ENCODE results near the gene ZNF22.

DNA sequence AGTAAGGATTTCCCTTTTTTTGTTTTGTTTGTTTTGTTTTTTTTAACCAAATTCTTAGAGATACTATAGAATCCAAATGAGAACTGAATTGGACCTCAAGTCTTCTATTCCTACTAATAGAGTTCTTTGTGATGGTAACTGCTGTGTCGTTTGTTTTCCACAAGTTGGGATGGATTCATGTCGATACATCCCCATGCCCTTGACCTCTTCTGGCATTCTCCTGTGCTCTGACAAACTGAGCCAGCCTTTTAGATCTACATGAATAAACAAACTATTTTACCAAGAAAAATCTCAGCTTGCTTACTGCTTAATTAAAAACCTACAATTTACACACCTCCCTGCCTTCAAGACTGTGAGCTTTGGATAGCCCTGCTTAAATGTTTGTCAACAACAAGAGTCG lies 3.9 kb downstream of the ZNF22 start:
- TF ChIP-seq, protein P1, sequence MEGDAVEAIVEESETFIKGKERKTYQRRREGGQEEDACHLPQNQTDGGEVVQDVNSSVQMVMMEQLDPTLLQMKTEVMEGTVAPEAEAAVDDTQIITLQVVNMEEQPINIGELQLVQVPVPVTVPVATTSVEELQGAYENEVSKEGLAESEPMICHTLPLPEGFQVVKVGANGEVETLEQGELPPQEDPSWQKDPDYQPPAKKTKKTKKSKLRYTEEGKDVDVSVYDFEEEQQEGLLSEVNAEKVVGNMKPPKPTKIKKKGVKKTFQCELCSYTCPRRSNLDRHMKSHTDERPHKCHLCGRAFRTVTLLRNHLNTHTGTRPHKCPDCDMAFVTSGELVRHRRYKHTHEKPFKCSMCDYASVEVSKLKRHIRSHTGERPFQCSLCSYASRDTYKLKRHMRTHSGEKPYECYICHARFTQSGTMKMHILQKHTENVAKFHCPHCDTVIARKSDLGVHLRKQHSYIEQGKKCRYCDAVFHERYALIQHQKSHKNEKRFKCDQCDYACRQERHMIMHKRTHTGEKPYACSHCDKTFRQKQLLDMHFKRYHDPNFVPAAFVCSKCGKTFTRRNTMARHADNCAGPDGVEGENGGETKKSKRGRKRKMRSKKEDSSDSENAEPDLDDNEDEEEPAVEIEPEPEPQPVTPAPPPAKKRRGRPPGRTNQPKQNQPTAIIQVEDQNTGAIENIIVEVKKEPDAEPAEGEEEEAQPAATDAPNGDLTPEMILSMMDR (conservative IDR thresholded peaks at IDR 0.05; ENCODE audit: low read depth, low read length): no peak
- TF ChIP-seq SMC3 (IDR thresholded peaks at IDR 0.05; ENCODE audit: low read depth, low read length) (no peak), POLR2A (IDR thresholded peaks at IDR 0.05; ENCODE audit: low read depth, low read length) (no peak), MAFK (IDR thresholded peaks at IDR 0.05; ENCODE audit: low read depth, low read length) (no peak), RAD21 (IDR thresholded peaks at IDR 0.05; ENCODE audit: low read length) (no peak), RFX5 (IDR thresholded peaks at IDR 0.05; ENCODE audit: low read depth, low read length) (no peak), BHLHE40 (IDR thresholded peaks at IDR 0.05; ENCODE audit: low read depth, low read length) (no peak), MAZ (IDR thresholded peaks at IDR 0.05; ENCODE audit: borderline replicate concordance, low read depth, low read length) (no peak)
- TF ChIP-seq, protein P2, sequence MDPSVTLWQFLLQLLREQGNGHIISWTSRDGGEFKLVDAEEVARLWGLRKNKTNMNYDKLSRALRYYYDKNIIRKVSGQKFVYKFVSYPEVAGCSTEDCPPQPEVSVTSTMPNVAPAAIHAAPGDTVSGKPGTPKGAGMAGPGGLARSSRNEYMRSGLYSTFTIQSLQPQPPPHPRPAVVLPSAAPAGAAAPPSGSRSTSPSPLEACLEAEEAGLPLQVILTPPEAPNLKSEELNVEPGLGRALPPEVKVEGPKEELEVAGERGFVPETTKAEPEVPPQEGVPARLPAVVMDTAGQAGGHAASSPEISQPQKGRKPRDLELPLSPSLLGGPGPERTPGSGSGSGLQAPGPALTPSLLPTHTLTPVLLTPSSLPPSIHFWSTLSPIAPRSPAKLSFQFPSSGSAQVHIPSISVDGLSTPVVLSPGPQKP (IDR thresholded peaks at IDR 0.05; ENCODE audit: borderline replicate concordance, low read depth, low read length): no peak
- TF ChIP-seq, protein P3, sequence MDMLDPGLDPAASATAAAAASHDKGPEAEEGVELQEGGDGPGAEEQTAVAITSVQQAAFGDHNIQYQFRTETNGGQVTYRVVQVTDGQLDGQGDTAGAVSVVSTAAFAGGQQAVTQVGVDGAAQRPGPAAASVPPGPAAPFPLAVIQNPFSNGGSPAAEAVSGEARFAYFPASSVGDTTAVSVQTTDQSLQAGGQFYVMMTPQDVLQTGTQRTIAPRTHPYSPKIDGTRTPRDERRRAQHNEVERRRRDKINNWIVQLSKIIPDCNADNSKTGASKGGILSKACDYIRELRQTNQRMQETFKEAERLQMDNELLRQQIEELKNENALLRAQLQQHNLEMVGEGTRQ (IDR thresholded peaks at IDR 0.05; ENCODE audit: low read depth, low read length): no peak

Data from IMR-90 (cell line).